BE2C (cell line): ENCODE results near the gene TDRD15.
"Not testable (repeated sequence)": the region's sequence is repeated elsewhere in the genome, so short reads cannot be mapped to it uniquely, and the experiment has no call there.

Experiments used
- DNase-seq: peaks from one replicate; pipeline ENCODE4 v3.0.0-alpha.2; 2020
- H3K27me3 ChIP-seq: fragments of 250-450 bp; sonication (Bioruptor Pico); 2 replicates; pipeline ENCODE4 v1.5.1; 2020; ENCODE audit warnings: mild to moderate bottlenecking
- H3K36me3 ChIP-seq: fragments of 250-450 bp; sonication (Bioruptor Pico); 2 replicates; pipeline ENCODE4 v1.5.1; 2020; ENCODE audit warnings: mild to moderate bottlenecking
- H3K4me1 ChIP-seq: fragments of 250-450 bp; sonication (Bioruptor Pico); 2 replicates; pipeline ENCODE4 v1.5.1; 2020
- H3K4me3 ChIP-seq: 2 replicates; pipeline ENCODE4 v1.5.1; 2011; ENCODE audit warnings: low read depth, low read length
- H3K9me3 ChIP-seq: fragments of 250-450 bp; sonication (Bioruptor Pico); 2 replicates; pipeline ENCODE4 v1.5.1; 2020
- CTCF ChIP-seq: IDR thresholded peaks from 2 replicates; pipeline ENCODE4 v1.5.1; 2012; ENCODE audit warnings: mild to moderate bottlenecking, low read depth, low read length

Gene TDRD15

GRCh38 chr2:21095714-21096113 lies 28.1 kb upstream of the TDRD15 start:
- H3K4me3 ChIP-seq, result no peak overlapping the region
- DNase-seq, result no peak
- H3K36me3 ChIP-seq, result no peaks in the 10 kb centered on the region
- H3K9me3 ChIP-seq, result no peaks in the 10 kb centered on the region
- TF ChIP-seq CTCF, result no peak
- no peaks in the 10 kb centered on the region for H3K27me3 ChIP-seq
- peaks cover 3% of the 10 kb centered on the region; the same call in 1 of the 2 replicates for H3K4me1 ChIP-seq

GRCh38 chr2:21096458-21096857 lies 27.3 kb upstream of the TDRD15 start:
- peaks cover 3% of the 10 kb centered on the region; the same call in 1 of the 2 replicates for H3K4me1 ChIP-seq
- no peak for DNase-seq
- H3K4me3 ChIP-seq, result no peak overlapping the region
- TF ChIP-seq CTCF, result no peak
- no peaks in the 10 kb centered on the region for H3K36me3 ChIP-seq
- no peaks in the 10 kb centered on the region for H3K9me3 ChIP-seq
- no peaks in the 10 kb centered on the region for H3K27me3 ChIP-seq

GRCh38 chr2:21097331-21097730 lies 26.4 kb upstream of the TDRD15 start:
- Histone ChIP-seq H3K9me3 (no peaks in the 10 kb centered on the region), H3K36me3 (no peaks in the 10 kb centered on the region), H3K4me3 (no peak overlapping the region), H3K4me1 (peaks cover 3% of the 10 kb centered on the region; the same call in 1 of the 2 replicates), H3K27me3 (no peaks in the 10 kb centered on the region)
- no peak for DNase-seq
- TF ChIP-seq CTCF, result no peak

- H3K4me3 ChIP-seq, result no peak overlapping the region
- no peak for TF ChIP-seq CTCF
- H3K27me3 ChIP-seq, result no peaks in the 10 kb centered on the region
- H3K4me1 ChIP-seq, result peaks cover 3% of the 10 kb centered on the region; the same call in 1 of the 2 replicates
- no peak for DNase-seq
- H3K9me3 ChIP-seq, result no peaks in the 10 kb centered on the region
- H3K36me3 ChIP-seq, result no peaks in the 10 kb centered on the region
These were observed 25.5 kb upstream of the TDRD15 start for GRCh38 chr2:21098294-21098693.

- Histone ChIP-seq H3K4me1 (peaks cover 10% of the 10 kb centered on the region), H3K27me3 (no peaks in the 10 kb centered on the region), H3K9me3 (no peaks in the 10 kb centered on the region), H3K36me3 (no peaks in the 10 kb centered on the region), H3K4me3 (no peak overlapping the region)
- no peak for DNase-seq
- no peak for TF ChIP-seq CTCF
These were observed 24.4 kb upstream of the TDRD15 start for GRCh38 chr2:21099281-21099907.

GRCh38 chr2:21101514-21102155 lies 22.1 kb upstream of the TDRD15 start:
- DNase-seq, H3K9me3 ChIP-seq, H3K36me3 ChIP-seq, H3K4me3 ChIP-seq, H3K27me3 ChIP-seq: not testable (repeated sequence)
- H3K4me1 ChIP-seq, result peaks cover 10% of the 10 kb centered on the region
